NCI-H1092 treated with DMSO at 0.1 percent for 48 hours (cell line): ENCODE measurements around the gene OR2W3.
"Not testable (repeated sequence)": the region's sequence is repeated elsewhere in the genome, so short reads cannot be mapped to it uniquely, and the experiment has no call there.

Experiments
- DNase-seq: peaks from one replicate; lab custom pipeline; 2025; lab: John Stamatoyannopoulos, UW

Gene OR2W3

DNA sequence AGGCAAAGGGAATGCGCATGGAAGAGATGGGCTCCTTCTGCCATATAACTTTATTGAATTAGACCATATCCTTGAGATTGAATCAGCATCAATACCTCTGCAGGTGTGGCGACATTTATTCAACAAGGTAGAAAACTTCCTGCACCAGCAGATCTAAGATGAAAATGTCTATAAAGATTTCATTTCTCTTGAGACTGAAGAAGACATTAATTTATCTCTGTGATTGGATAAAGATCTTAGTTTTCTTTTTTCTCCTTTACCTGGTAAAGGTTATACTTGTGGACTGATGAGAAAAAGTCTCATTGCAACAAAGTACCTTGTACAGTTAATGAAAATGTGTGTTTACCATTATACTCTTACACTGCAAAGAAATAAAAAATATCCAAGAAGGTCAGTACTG lies 24.6 kb downstream of the OR2W3 start, which contains the start of gene OR2T8:
TSS of gene OR2T8 (plus strand) at position 301 of the 400 bp plus-strand sequence. CDS start 766 bp downstream, outside the sequence.
- no peak for DNase-seq

DNA sequence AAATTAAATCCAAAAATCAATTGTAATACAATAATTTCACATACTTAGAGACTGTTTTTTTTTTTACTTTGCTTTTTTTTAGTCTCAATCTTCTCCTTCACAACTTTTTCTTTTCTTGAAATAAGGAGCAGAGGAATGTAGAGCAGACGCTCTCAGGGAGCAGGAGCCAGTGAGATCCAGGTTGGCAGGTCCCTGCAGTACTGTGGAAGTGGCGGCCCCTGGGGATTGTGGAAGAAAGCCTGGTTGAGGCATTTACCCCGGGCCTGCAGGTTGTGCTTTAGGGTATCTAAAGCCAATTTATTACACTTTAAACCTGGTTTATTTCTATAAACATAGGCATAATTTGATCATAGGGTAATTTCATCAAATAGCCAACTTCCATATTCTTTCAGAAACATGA lies 28.6 kb downstream of the OR2W3 start:
- DNase-seq, result no peak

DNA sequence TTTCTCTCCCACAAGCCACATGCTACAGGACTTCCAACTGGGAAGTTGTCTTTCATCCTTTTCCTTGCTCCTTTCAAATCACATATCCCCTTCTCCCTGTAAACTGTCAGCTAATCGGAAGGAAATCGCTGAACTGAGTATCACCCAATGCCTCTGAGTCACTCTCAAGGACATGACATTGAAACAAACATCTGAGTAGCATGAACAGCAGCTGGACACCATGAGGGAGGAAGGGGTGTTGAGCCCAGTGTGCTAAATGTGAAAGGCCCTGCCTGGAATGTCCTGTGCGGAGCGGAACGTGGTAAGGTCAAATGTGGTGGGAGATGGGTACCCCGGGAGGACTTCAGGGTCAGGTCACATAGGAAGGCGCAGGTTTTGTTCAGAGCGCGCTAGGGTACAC lies 29.5 kb downstream of the OR2W3 start, which contains the start of gene OR2AJ1:
TSS of gene OR2AJ1 (plus strand) at position 22 of the 400 bp plus-strand sequence. CDS start 8,880 bp downstream, outside the sequence.
- no peak for DNase-seq

DNA sequence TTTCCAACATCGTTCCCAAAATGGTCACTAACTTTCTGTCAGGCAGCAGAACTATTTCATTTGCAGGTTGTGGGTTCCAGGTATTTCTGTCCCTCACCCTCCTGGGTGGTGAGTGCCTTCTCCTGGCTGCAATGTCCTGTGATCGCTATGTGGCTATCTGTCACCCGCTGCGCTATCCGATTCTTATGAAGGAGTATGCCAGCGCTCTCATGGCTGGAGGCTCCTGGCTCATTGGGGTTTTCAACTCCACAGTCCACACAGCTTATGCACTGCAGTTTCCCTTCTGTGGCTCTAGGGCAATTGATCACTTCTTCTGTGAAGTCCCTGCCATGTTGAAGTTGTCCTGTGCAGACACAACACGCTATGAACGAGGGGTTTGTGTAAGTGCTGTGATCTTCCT lies 38.6 kb downstream of the OR2W3 start:
- DNase-seq, result no peak

DNA sequence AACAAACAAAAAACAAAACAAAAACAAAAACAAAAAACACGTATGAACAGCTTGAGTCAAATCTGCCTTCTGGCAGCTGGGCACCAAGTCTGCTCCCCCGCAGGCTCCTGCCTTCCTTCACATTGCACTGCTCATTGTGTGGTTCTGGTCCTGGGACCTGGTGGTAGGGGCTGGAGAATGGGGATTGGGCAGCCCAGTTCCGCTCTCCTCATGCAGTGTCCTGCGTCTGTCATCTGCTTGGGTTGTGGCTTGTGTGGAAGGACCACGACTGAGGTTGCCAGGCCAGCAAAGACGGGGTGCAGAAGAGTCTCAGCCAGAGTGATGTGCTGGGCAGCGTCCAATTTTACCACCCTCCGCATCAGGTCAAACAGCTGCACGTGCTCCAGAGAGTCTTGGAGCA lies 40.4 kb downstream of the OR2W3 start:
- DNase-seq, result no peak

DNA sequence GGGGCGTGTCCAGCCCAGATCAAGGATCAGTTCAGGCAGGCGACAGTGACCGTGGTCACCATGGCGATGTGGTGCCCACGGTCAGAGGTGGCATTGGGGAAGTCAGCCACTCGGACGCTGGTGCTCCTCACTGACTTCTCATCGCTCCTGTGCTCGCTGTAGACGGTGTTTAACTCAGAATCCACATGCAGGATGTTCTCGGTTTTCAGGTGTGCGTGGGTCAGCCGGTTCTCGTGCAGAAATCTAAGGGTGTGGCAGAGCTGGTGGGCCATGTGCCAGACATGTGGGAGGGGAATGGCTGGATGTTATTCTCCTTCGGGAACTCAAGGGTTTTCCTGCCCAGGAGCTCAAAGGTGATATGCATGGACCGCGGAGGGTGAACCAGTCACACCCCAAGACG lies 41.0 kb downstream of the OR2W3 start:
- DNase-seq, result no peak

DNA sequence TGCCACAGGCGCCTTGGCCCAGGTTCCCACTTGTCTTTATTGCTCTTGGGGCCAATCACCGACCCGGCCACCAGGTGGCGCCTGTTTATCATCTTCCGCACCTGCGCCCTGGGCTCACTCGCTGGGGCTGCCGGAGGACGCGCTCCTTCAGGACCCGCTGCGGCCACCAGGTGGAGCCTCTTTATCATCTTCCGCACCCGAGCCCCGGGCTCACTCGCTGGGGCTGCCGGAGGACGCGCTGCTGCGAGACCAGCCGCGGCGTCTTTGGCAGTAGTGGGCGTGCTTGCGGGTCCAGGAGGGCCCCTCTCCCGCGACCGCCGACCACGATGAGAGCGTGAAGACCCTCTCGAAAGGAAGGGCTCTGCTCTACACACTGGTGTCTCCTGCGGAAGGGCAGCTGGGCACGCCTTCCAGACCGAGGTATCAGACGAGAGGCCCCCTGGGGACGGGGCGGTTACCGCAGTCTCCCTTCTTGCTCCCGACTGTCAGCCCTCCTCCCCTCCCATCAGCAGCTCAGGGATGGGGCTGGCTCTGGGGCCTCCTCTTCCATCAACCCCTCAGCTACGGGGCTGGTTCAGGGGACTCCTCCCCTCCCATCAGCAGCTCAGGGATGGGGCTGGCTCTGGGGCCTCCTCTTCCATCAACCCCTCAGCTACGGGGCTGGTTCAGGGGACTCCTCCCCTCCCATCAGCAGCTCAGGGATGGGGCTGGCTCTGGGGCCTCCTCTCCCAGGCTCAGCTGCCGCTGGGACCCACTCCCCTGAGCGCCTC lies 41.8 kb downstream of the OR2W3 start:
- not testable (repeated sequence) for DNase-seq

DNA sequence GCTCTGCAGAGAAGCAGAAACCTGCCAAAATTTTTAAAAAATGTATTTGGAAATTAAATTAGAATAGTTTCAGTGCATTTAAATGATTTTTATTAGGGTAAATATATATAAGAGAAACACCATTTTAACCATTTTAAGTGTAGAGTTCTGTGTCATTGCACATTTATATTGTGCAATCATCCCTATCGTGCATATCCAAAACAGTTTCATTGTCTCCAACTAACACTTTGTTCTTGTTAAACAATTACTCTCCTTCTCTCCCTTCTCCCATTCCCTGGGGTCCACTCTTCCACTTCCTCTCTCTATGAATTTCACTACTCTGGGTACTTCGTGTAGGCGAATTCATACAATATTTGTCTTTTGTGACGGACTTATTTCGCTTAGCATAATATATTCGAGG lies 47.2 kb downstream of the OR2W3 start:
- no peak for DNase-seq
